T-helper 1 cell treated with Interleukin-12 subunit alpha and Interleukin-12 subunit beta and Interleukin-4 antibody, amounts not matched to agents 30 μg/mL and 1 μg/mL, for 36 hours (primary cell): ENCODE data around the gene ANKRD11.

Experiments
- H3K27ac Mint-ChIP-seq: one replicate; pipeline ENCODE4 v1.8.0; 2021; ENCODE audit warnings: mild to moderate bottlenecking, mixed read lengths
- H3K27me3 Mint-ChIP-seq: one replicate; pipeline ENCODE4 v1.8.0; 2021; ENCODE audit warnings: low read depth, mixed read lengths
- H3K36me3 Mint-ChIP-seq: one replicate; pipeline ENCODE4 v1.8.0; 2021; ENCODE audit warnings: low read depth, mixed read lengths
- H3K4me1 Mint-ChIP-seq: one replicate; pipeline ENCODE4 v1.8.0; 2021; ENCODE audit warnings: low read depth, mixed read lengths
- H3K4me3 Mint-ChIP-seq: one replicate; pipeline ENCODE4 v1.8.0; 2021; ENCODE audit warnings: mild to moderate bottlenecking, moderate library complexity, mixed read lengths
- H3K9me3 Mint-ChIP-seq: one replicate; pipeline ENCODE4 v1.8.0; 2021; ENCODE audit warnings: mixed read lengths

ANKRD11 gene

GRCh38 chr16:89237733-89238132, 252.6 kb downstream of the ANKRD11 start:
- Mint-ChIP-seq H3K27ac (no peak overlapping the region), H3K9me3 (peaks cover 7% of the 10 kb centered on the region), H3K27me3 (no peaks in the 10 kb centered on the region), H3K4me1 (no peaks in the 10 kb centered on the region), H3K4me3 (no peak overlapping the region), H3K36me3 (peaks cover 16% of the 10 kb centered on the region)

- peaks cover 52% of the 10 kb centered on the region for H3K36me3 Mint-ChIP-seq
- H3K4me1 Mint-ChIP-seq, result no peaks in the 10 kb centered on the region
- H3K9me3 Mint-ChIP-seq, result peaks cover 21% of the 10 kb centered on the region
- H3K27me3 Mint-ChIP-seq, result no peaks in the 10 kb centered on the region
- H3K4me3 Mint-ChIP-seq, result no peak overlapping the region
- H3K27ac Mint-ChIP-seq, result no peak overlapping the region
Observed at GRCh38 chr16:89233678-89234490, 256.5 kb downstream of the ANKRD11 start.

GRCh38 chr16:89232107-89232506, 258.3 kb downstream of the ANKRD11 start:
- no peaks in the 10 kb centered on the region for H3K4me1 Mint-ChIP-seq

GRCh38 chr16:89230255-89230654, 260.1 kb downstream of the ANKRD11 start:
- peaks cover 87% of the 10 kb centered on the region for H3K36me3 Mint-ChIP-seq
- H3K27ac Mint-ChIP-seq, result no peak overlapping the region
- H3K4me1 Mint-ChIP-seq, result no peaks in the 10 kb centered on the region

More at GRCh38 chr16:89232107-89232506, 258.3 kb downstream of the ANKRD11 start:
- Mint-ChIP-seq H3K27ac (no peak overlapping the region), H3K9me3 (peaks cover 38% of the 10 kb centered on the region), H3K27me3 (no peaks in the 10 kb centered on the region), H3K36me3 (peaks cover 70% of the 10 kb centered on the region), H3K4me3 (no peak overlapping the region)

GRCh38 chr16:89224665-89225064, 265.7 kb downstream of the ANKRD11 start:
- Mint-ChIP-seq H3K9me3 (peaks cover 34% of the 10 kb centered on the region), H3K4me1 (peaks cover 2% of the 10 kb centered on the region), H3K27ac (no peak overlapping the region), H3K36me3 (peaks cover 67% of the 10 kb centered on the region), H3K4me3 (no peak overlapping the region), H3K27me3 (no peaks in the 10 kb centered on the region)

More at GRCh38 chr16:89230255-89230654, 260.1 kb downstream of the ANKRD11 start:
- Mint-ChIP-seq H3K9me3 (peaks cover 49% of the 10 kb centered on the region), H3K27me3 (no peaks in the 10 kb centered on the region), H3K4me3 (no peak overlapping the region)

GRCh38 chr16:89222931-89223330, 267.4 kb downstream of the ANKRD11 start:
- H3K27ac Mint-ChIP-seq, result no peak overlapping the region
- peaks cover 10% of the 10 kb centered on the region for H3K4me1 Mint-ChIP-seq
- peaks cover 54% of the 10 kb centered on the region for H3K36me3 Mint-ChIP-seq
- H3K9me3 Mint-ChIP-seq, result peaks cover 22% of the 10 kb centered on the region
- H3K4me3 Mint-ChIP-seq, result no peak overlapping the region
- H3K27me3 Mint-ChIP-seq, result no peaks in the 10 kb centered on the region

- H3K36me3 Mint-ChIP-seq, result peaks cover 41% of the 10 kb centered on the region
- no peak overlapping the region for H3K27ac Mint-ChIP-seq
- no peaks in the 10 kb centered on the region for H3K27me3 Mint-ChIP-seq
- peaks cover 11% of the 10 kb centered on the region for H3K9me3 Mint-ChIP-seq
- H3K4me3 Mint-ChIP-seq, result no peak overlapping the region
- H3K4me1 Mint-ChIP-seq, result peaks cover 13% of the 10 kb centered on the region
Observed at GRCh38 chr16:89221604-89222003, 268.8 kb downstream of the ANKRD11 start.

- Mint-ChIP-seq H3K9me3 (no peaks in the 10 kb centered on the region), H3K27me3 (no peaks in the 10 kb centered on the region), H3K27ac (no peak overlapping the region), H3K4me3 (peak overlapping the region; percentile 58), H3K4me1 (peaks cover 18% of the 10 kb centered on the region), H3K36me3 (peaks cover 21% of the 10 kb centered on the region)
Observed at GRCh38 chr16:89219365-89219764, 271.0 kb downstream of the ANKRD11 start.
